PC-9 (cell line): Measurements from ENCODE around the gene CCDC34. TPM values are rescaled to one million over a fixed set of nuclear protein-coding genes. Genes with fewer than 3 reads are reported as not detected.
"Not testable (repeated sequence)": the region's sequence is repeated elsewhere in the genome, so short reads cannot be mapped to it uniquely, and the experiment has no call there.

Source experiments
- BruUV-seq: library from RNA; stranded (reverse); fragments of 400-500 nt; replicated peaks from 2 replicates; lab custom pipeline; 2021; lab: Mats Ljungman, UMichigan
- CTCF ChIA-PET: fragments of 300-600 bp; sonication (Branson Sonifier 250); formaldehyde crosslinking; loops from one replicate; lab custom pipeline; 2022; ENCODE audit warnings: antibody characterized with exemption; lab: Charles Lee
- POLR2A ChIA-PET: fragments of 300-600 bp; sonication (Branson Sonifier 250); formaldehyde crosslinking; loops from one replicate; lab custom pipeline; 2022; ENCODE audit warnings: antibody characterized with exemption; ENCODE audit not compliant: unreplicated experiment; lab: Charles Lee
- DNase-seq, 2 experiments: peaks; one replicate each; pipeline versions ENCODE4 v3.0.0 to v3.0.0-alpha.2; 2015 to 2022; ENCODE audit warnings: mixed read lengths in 1 of 2
- H2AFZ ChIP-seq: fragments of 200-600 bp; sonication (generic); 2 replicates; pipeline ENCODE4 v1.8.1; 2017; ENCODE audit warnings: antibody characterized with exemption
- H3F3A ChIP-seq: fragments of 200-600 bp; sonication (generic); 2 replicates; pipeline ENCODE4 v1.8.1; 2017; ENCODE audit warnings: antibody characterized with exemption, mild to moderate bottlenecking, low read depth; ENCODE audit not compliant: insufficient read depth
- H3K27ac ChIP-seq: fragments of 200-600 bp; sonication (generic); 2 replicates; pipeline ENCODE4 v1.6.1; 2016; ENCODE audit warnings: mixed run types
- H3K27me3 ChIP-seq: fragments of 200-600 bp; sonication (generic); 2 replicates; pipeline ENCODE4 v1.6.1; 2016; ENCODE audit warnings: low read depth, mixed run types; ENCODE audit not compliant: insufficient read depth
- H3K36me3 ChIP-seq: fragments of 200-600 bp; sonication (generic); 2 replicates; pipeline ENCODE4 v1.6.1; 2016; ENCODE audit warnings: low read depth, mixed run types
- H3K4me1 ChIP-seq: fragments of 200-600 bp; sonication (generic); replicated peaks from 2 replicates; pipeline ENCODE4 v1.6.1; 2016; ENCODE audit warnings: mixed run types; ENCODE audit not compliant: insufficient read depth
- H3K4me2 ChIP-seq: fragments of 200-600 bp; sonication (generic); 2 replicates; pipeline ENCODE4 v1.6.1; 2017; ENCODE audit warnings: mixed run types
- H3K4me3 ChIP-seq: fragments of 200-600 bp; sonication (generic); 2 replicates; pipeline ENCODE4 v1.6.1; 2016; ENCODE audit warnings: mixed run types
- H3K79me2 ChIP-seq: fragments of 200-600 bp; sonication (generic); 2 replicates; pipeline ENCODE4 v1.6.1; 2017; ENCODE audit warnings: low read depth, mixed run types
- H3K9me2 ChIP-seq: fragments of 200-600 bp; sonication (generic); 2 replicates; pipeline ENCODE4 v1.8.1; 2017; ENCODE audit warnings: mild to moderate bottlenecking; ENCODE audit not compliant: insufficient read depth
- H3K9me3 ChIP-seq: fragments of 200-600 bp; sonication (generic); 2 replicates; pipeline ENCODE4 v1.8.1; 2016; ENCODE audit warnings: low read depth; ENCODE audit not compliant: insufficient read depth
- H4K20me1 ChIP-seq: fragments of 200-600 bp; sonication (generic); 2 replicates; pipeline ENCODE4 v1.8.1; 2017; ENCODE audit not compliant: insufficient read depth
- EZH2 ChIP-seq: fragments of 200-600 bp; sonication (generic); IDR thresholded peaks from 2 replicates; pipeline ENCODE4 v1.8.0; 2017; ENCODE audit warnings: antibody characterized with exemption, low read depth
- intact Hi-C: fragments of 100-400 bp; cut with micrococcal nuclease; formaldehyde crosslinking; loops from one replicate; pipeline ENCODE4 v1.10.0; 2022; ENCODE audit not compliant: unreplicated experiment
- total RNA-seq: library from RNA; stranded (reverse); gene quantifications from 2 replicates; pipeline ENCODE4 v1.2.3, GENCODE V29; 2021
- TF ChIP-seq, protein P1 (sequence below): fragments of 200-600 bp; sonication (generic); conservative IDR thresholded peaks from 2 replicates; pipeline ENCODE4 v1.6.1; 2017; ENCODE audit warnings: mixed run types, antibody characterized with exemption, mild to moderate bottlenecking, moderate library complexity

CCDC34 gene
- total RNA-seq, 1 experiment from 2014 or later: 33.6 TPM

DNA sequence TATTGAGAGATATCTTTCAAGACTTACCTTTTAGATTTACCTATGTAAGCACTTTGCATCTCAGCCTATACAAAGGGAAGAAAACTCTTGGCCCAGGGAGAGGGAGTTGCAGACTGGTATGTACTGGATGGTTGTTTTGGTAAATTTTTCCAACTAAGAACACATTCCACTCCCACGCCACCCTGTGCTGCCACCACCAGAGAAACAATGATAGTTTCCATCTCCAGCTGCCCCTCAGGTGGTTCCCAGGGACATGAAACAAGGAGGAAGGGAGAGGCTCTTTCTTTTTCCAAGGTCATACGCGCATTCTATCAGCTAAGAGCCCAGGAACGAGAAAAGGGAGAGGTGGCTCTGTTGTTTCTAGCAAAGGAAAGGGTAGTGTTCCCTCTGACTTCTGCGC, 34.4 kb downstream of the CCDC34 start:
- H3K27me3 ChIP-seq: no peaks in the 10 kb centered on the region
- POLR2A ChIA-PET: no interaction called here
- no peaks in the 10 kb centered on the region for H3K4me1 ChIP-seq
- no peak overlapping the region for H3K27ac ChIP-seq
- H3K9me3 ChIP-seq: no peaks in the 10 kb centered on the region
- H3F3A ChIP-seq: no peaks in the 10 kb centered on the region
- no peaks in the 10 kb centered on the region for H4K20me1 ChIP-seq
- H3K36me3 ChIP-seq: no peaks in the 10 kb centered on the region
- no peak overlapping the region for H3K4me3 ChIP-seq
- H3K79me2 ChIP-seq: no peaks in the 10 kb centered on the region
- intact Hi-C loops: no loop called here
- DNase-seq: no peak
- no peaks in the 10 kb centered on the region for H3K9me2 ChIP-seq
- TF ChIP-seq, protein P1, sequence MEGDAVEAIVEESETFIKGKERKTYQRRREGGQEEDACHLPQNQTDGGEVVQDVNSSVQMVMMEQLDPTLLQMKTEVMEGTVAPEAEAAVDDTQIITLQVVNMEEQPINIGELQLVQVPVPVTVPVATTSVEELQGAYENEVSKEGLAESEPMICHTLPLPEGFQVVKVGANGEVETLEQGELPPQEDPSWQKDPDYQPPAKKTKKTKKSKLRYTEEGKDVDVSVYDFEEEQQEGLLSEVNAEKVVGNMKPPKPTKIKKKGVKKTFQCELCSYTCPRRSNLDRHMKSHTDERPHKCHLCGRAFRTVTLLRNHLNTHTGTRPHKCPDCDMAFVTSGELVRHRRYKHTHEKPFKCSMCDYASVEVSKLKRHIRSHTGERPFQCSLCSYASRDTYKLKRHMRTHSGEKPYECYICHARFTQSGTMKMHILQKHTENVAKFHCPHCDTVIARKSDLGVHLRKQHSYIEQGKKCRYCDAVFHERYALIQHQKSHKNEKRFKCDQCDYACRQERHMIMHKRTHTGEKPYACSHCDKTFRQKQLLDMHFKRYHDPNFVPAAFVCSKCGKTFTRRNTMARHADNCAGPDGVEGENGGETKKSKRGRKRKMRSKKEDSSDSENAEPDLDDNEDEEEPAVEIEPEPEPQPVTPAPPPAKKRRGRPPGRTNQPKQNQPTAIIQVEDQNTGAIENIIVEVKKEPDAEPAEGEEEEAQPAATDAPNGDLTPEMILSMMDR: no peak
- no peak for TF ChIP-seq EZH2
- CTCF ChIA-PET: no interaction called here
- H2AFZ ChIP-seq: no peak overlapping the region
- BruUV-seq: no TSS peak
- H3K4me2 ChIP-seq: no peak overlapping the region

DNA sequence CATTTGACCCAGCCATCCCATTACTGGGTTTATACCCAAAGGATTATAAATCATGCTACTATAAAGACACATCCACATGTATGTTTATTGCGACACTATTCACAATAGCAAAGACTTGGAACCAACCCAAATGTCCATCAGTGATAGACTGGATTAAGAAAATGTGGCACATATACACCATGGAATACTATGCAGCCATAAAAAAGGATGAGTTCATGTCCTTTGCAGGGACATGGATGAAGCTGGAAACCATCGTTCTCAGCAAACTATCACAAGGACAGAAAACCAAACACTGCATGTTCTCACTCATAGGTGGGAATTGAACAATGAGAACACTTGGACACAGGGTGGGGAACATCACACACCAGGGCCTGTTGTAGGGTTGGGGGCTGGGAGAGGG, 36.0 kb downstream of the CCDC34 start:
- H3K4me3 ChIP-seq, DNase-seq, BruUV-seq, CTCF ChIA-PET, H3F3A ChIP-seq, H3K4me1 ChIP-seq, H3K9me2 ChIP-seq, H3K4me2 ChIP-seq, POLR2A ChIA-PET, H3K9me3 ChIP-seq, H2AFZ ChIP-seq, H3K36me3 ChIP-seq, H3K27ac ChIP-seq, H3K27me3 ChIP-seq, intact Hi-C loops, H3K79me2 ChIP-seq, H4K20me1 ChIP-seq: not testable (repeated sequence)

DNA sequence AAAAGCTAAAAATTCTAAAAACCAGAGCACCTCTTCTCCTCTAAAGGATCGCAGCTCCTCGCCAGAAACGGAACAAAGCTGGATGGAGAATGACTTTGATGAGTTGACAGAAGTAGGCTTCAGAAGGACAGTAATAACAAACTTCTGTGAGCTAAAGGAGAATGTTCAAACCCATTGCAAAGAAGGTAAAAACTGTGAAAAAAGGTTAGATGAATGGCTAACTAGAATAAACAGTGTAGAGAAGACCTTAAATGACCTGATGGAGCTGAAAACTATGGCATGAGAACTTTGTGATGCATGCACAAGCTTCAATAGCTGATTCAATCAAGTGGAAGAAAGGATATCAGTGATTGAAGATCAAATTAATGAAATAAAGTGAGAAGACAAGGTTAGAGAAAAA, 40.8 kb downstream of the CCDC34 start:
- H3K36me3 ChIP-seq: not testable (repeated sequence)

DNA sequence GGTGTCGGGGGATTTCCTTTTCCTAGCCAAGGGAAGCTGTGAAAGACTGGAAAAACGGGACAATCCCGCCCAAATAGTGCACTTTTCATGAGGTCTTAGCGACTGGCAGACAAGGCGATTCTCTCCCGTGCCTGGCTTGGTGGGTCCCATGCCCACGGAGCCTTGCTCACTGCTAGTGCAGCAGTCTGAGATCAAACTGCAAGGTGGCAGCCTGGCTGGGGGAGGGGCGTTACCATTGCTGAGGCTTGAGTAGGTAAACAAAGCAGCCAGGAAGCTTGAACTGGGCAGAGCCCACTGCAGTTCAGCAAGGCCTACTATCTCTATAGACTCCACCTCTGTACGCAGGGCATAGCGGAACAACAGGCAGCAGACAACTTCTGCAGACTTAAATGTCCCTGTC, 41.7 kb downstream of the CCDC34 start:
- H3K4me3 ChIP-seq, H3K27ac ChIP-seq, BruUV-seq, H3K4me1 ChIP-seq, intact Hi-C loops, H3K36me3 ChIP-seq, H3K9me3 ChIP-seq, H3K4me2 ChIP-seq, H3F3A ChIP-seq, POLR2A ChIA-PET, CTCF ChIA-PET, H3K79me2 ChIP-seq, DNase-seq, H2AFZ ChIP-seq, H3K9me2 ChIP-seq, H3K27me3 ChIP-seq, H4K20me1 ChIP-seq: not testable (repeated sequence)

More for the DNA sequence above, 40.8 kb downstream of the CCDC34 start:
- DNase-seq, H3K4me1 ChIP-seq, intact Hi-C loops, H3K9me3 ChIP-seq, POLR2A ChIA-PET, H3K79me2 ChIP-seq, BruUV-seq, H3K4me3 ChIP-seq, H2AFZ ChIP-seq, H3K9me2 ChIP-seq, CTCF ChIA-PET, H3K4me2 ChIP-seq, H3F3A ChIP-seq, H3K27me3 ChIP-seq, H3K27ac ChIP-seq, H4K20me1 ChIP-seq: not testable (repeated sequence)
